Activated T-cell treated with anti-CD3 and anti-CD28 coated beads, Interleukin-2, amount 50 U/mL, for 72 hours (primary cell): ENCODE results near the gene MCUB. TPM values are rescaled to one million over a fixed set of nuclear protein-coding genes. Genes with fewer than 3 reads are reported as not detected.

Experiments
- ATAC-seq, 2 donors: fragments of 150-1000 bp; cut with Tn5 transposase; replicated peaks in 1 of 2; 2 replicates each; pipeline ENCODE4 v1.10.0; 2021; ENCODE audit warnings: moderate library complexity in 2 of 2, mild to moderate bottlenecking in 1 of 2
- DNase-seq, 2 donors: peaks; one replicate each; pipeline ENCODE4 v3.0.0; 2021 to 2022; ENCODE audit warnings: mixed read lengths in 1 of 2
- H3K27ac Mint-ChIP-seq: one replicate; pipeline ENCODE4 v1.8.0; 2022; ENCODE audit warnings: mild to moderate bottlenecking, moderate library complexity, mixed read lengths
- H3K27me3 Mint-ChIP-seq: one replicate; pipeline ENCODE4 v1.8.0; 2022; ENCODE audit warnings: low read depth, mixed read lengths
- H3K36me3 Mint-ChIP-seq, 2 donors: one replicate each; pipeline ENCODE4 v1.8.0; 2022; ENCODE audit warnings: mixed read lengths in 2 of 2, mild to moderate bottlenecking in 1 of 2; ENCODE audit not compliant: insufficient read depth in 2 of 2
- H3K4me1 Mint-ChIP-seq: one replicate; pipeline ENCODE4 v1.8.0; 2022; ENCODE audit warnings: low read depth, mixed read lengths
- H3K4me3 Mint-ChIP-seq, 2 donors: one replicate each; pipeline ENCODE4 v1.8.0; 2022; ENCODE audit warnings: mild to moderate bottlenecking in 2 of 2, mixed read lengths in 2 of 2, moderate library complexity in 2 of 2
- H3K9me3 Mint-ChIP-seq, 2 donors: one replicate each; pipeline ENCODE4 v1.8.0; 2022; ENCODE audit warnings: mixed read lengths in 2 of 2
- total RNA-seq, 2 donors: library from RNA; stranded (reverse); gene quantifications; one replicate each; pipeline ENCODE4 v1.2.3, GENCODE V29; 2022

The MCUB gene
- total RNA-seq, 2 donors from 2014 or later = 43.8 to 52.0 TPM

DNA sequence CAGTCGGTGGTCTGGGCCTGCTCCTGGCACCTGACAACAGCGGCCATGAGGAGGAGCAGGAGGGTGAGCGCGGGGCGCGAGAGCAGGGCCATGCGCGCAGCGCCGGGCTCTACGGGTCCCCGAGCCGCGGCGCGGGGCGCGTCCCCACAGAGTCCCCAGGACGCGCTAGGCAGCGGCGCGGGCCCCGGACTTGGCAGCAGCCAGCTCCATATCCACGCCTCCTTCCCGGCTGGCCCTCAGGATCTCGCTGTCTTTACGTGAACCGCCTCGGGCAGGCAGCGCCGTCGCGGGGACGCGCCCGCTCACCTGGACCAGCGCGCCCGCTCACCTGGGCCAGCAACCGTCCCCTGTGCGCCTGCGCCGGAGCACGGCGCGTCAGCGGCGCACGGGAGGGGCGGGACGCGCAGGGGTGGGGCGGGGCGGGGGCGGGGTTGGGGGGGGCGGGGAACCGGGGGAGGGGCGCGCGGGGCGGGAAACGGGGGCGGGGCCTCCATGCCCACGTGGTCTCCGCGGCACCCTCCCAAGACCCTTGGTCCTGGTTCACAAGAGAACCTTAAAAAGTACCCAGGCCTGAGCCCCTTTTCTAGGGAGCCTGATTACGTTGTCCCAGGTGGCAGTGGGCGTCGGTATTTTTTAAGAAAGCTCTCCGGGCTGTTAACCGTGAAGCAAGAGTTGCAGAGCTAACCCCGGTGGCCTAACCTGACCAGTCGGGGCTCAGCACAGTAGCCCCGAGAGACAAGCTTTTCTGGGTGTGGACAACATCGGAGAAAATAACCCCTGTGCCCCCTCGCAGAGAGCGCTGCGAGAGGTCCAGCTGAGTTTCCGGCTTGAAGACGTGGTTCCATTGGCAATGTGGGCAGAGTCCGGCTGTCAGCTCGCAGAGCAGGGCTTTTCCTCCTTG lies 169.9 kb downstream of the MCUB start, which contains the start of gene PLA2G12A:
PLA2G12A (minus strand) TSS at position 353 of the 901 bp plus-strand sequence; CDS start at position 92, 261 bp downstream.
- Mint-ChIP-seq H3K27me3 (no peaks in the 10 kb centered on the region), H3K36me3 (peaks cover 0 to 7% of the 10 kb centered on the region in 2 donors), H3K9me3 (no peaks in the 10 kb centered on the region), H3K27ac (peak within 1 kb of the TSS; percentile 21), H3K4me1 (peaks cover 28% of the 10 kb centered on the region), H3K4me3 (peak within 1 kb of the TSS; percentile 88 to 89)
- peak; percentile 74 to 77 for DNase-seq
- peak; percentile 90 to 93 for ATAC-seq

DNA sequence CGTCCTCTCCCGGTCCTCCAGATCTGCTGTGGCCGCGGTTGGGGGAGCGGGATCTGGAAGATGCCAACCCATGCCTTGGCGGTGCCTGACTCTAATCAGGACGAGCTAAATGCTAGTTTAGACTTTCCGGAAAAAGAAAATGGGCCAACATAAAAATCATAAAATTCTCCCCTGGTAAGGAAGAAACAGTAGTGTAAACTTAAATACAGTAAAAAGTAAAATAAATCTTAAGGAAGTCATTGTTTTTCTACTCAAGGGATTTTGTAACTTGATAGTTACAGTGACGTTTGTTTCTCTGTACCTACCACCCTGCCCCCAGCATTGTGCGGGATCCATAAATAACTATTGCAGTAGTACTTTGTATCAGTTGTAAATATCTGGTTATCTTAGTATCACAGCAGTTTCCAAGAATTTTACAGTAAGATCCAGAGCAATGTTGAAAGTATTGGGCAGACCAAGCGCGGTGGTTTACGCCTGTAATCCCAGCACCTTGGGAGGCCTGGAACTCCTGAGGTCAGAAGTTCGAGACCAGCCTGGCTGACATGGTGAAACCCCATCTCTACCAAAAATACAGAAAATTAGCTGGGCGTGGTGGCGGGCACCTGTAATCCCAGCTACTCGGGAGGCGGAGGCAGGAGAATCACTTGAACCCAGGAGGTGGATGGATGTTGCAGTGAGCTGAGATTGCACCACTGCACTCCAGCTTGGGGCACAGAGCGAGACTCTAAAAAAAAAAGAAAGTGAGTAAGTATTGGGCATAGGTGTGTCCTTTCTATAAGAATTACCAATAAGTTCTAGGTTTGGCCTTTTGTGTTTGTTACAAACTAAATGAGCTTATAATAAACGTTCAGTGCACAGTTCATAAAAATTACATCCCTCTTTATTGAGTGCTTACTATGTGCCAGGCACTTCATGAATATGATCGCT lies 170.8 kb downstream of the MCUB start:
- H3K4me3 Mint-ChIP-seq = peak overlapping the region; percentile 84 to 86
- H3K4me1 Mint-ChIP-seq = peaks cover 26% of the 10 kb centered on the region
- H3K36me3 Mint-ChIP-seq = peaks cover 0 to 3% of the 10 kb centered on the region in 2 donors
- no peak overlapping the region for H3K27ac Mint-ChIP-seq
- ATAC-seq (no peak), DNase-seq (no peak)
- no peaks in the 10 kb centered on the region for H3K9me3 Mint-ChIP-seq
- H3K27me3 Mint-ChIP-seq = no peaks in the 10 kb centered on the region

DNA sequence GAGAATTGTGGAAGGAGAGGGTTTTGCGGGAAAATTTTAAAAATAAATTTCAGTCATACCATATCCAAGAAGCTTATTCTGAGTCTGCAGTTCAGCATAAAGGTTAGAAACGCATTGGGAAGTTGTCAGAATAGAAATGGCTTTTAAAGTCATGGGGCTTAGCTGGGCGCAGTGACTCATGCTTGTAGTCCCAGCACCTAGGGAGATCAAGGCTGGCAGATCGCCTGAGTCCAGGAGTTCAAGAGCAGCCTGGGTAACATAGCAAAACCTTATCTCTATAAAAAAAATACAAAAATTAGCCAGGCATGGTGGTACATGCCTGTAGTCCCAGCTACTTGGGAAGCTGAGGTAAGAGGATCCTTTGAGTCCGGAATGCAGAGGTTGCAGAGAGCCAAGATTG lies 173.7 kb downstream of the MCUB start:
- Mint-ChIP-seq H3K4me3 (no peak overlapping the region), H3K27me3 (no peaks in the 10 kb centered on the region), H3K9me3 (no peaks in the 10 kb centered on the region), H3K36me3 (no peaks in the 10 kb centered on the region), H3K27ac (no peak overlapping the region), H3K4me1 (peaks cover 7% of the 10 kb centered on the region)
- DNase-seq (no peak), ATAC-seq (no peak)

DNA sequence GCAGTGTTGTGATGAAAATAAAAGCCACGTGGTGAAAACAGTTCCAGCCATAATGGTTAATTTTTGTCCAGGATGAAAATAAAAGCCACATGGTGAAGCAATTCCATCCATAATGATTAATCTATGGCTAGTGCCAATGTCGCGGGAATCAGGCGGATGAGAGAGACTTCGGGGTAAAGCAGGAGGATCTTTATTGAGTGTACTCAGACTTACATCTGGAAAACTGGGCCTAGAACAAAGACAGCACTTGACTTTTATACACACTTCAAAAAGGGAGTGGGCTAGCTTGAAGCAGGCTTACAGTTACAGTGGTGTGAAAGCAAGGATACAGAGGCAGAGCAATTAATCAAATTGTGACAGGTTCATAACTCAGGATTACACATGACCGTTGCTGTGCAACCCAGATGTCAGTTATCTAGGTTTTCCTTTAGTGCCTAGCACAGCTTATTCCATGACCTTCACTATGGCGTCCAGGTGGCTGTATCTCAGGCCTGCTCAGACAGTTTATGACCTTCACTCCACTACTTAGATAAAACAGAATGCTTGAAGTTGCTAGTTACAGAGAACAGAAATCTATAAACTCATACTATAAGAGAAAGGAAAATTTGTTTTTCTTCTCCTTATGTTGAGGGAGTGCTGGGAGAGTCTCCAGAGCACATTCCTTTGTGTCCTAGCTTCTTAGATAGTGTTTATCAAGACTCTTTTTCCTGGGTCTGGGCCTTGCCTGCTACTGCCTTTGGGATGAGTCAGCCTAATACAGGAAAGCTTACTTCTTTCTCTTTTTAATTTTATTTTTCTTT lies 175.7 kb downstream of the MCUB start:
- Mint-ChIP-seq H3K27me3 (peaks cover 11% of the 10 kb centered on the region), H3K36me3 (no peaks in the 10 kb centered on the region), H3K9me3 (no peaks in the 10 kb centered on the region), H3K4me1 (no peaks in the 10 kb centered on the region), H3K27ac (no peak overlapping the region), H3K4me3 (no peak overlapping the region)
- DNase-seq = no peak
- ATAC-seq = no peak

Other genes with a start within 250 kb of the MCUB start
- gene SEC24B, start 126.4 kb upstream of the MCUB start, total RNA-seq = 10 to 100 TPM; 25.0 to 25.8 TPM
- gene CASP6, start 143.2 kb downstream of the MCUB start, total RNA-seq = 10 to 100 TPM; 25.1 to 30.3 TPM
- gene PLA2G12A, start 169.8 kb downstream of the MCUB start, total RNA-seq = 10 to 100 TPM; 14.7 to 19.5 TPM
- gene CFI, start 241.8 kb downstream of the MCUB start, total RNA-seq = under 1 TPM; 0.17 to 0.81 TPM